Panc1 (cell line): ENCODE measurements around the gene NCAM2. TPM values are rescaled to one million over a fixed set of nuclear protein-coding genes. Genes with fewer than 3 reads are reported as not detected.

ENCODE experiments used
- ATAC-seq: fragments of 200-7000 bp; cut with Tn5 transposase; 2 replicates; pipeline ENCODE4 v1.9.1; 2020; ENCODE audit warnings: mild to moderate bottlenecking, moderate library complexity
- BruUV-seq: library from RNA; stranded (reverse); fragments of 400-500 nt; replicated peaks from 2 replicates; lab custom pipeline; 2021; lab: Mats Ljungman, UMichigan
- CTCF ChIA-PET: fragments of 300-600 bp; sonication (Branson Sonifier 250); formaldehyde crosslinking; loops from one replicate; lab custom pipeline; 2022; ENCODE audit warnings: antibody characterized with exemption; lab: Charles Lee
- POLR2A ChIA-PET: fragments of 300-600 bp; sonication (Branson Sonifier 250); formaldehyde crosslinking; loops from one replicate; lab custom pipeline; 2022; ENCODE audit warnings: antibody characterized with exemption; lab: Charles Lee
- DNase-seq: peaks from one replicate; pipeline ENCODE4 v3.0.0-alpha.2; 2010; ENCODE audit warnings: low read depth, low spot score
- H3K27ac ChIP-seq: 2 replicates; pipeline ENCODE4 v1.5.1; 2011; ENCODE audit warnings: mild to moderate bottlenecking, low read length, inconsistent platforms
- H3K27me3 ChIP-seq: fragments of 200-500 bp; sonication (Bioruptor generic); 2 replicates; pipeline ENCODE4 v1.6.0; 2014; ENCODE audit warnings: low read length, inconsistent platforms; ENCODE audit not compliant: control insufficient read depth, insufficient read depth
- H3K36me3 ChIP-seq: fragments of 200-500 bp; sonication (Bioruptor generic); 2 replicates; pipeline ENCODE4 v1.5.1; 2014; ENCODE audit warnings: inconsistent platforms, mild to moderate bottlenecking, low read length, moderate library complexity; ENCODE audit not compliant: control insufficient read depth, insufficient read depth
- H3K4me1 ChIP-seq: 2 replicates; pipeline ENCODE4 v1.5.1; 2011; ENCODE audit warnings: inconsistent platforms, mild to moderate bottlenecking, low read length, moderate library complexity; ENCODE audit not compliant: control insufficient read depth, insufficient read depth
- H3K4me3 ChIP-seq, 2 experiments: 2 replicates each; pipeline ENCODE4 v1.5.1; 2011 to 2012; ENCODE audit warnings: low read depth in 2 of 2, low read length in 2 of 2, mild to moderate bottlenecking in 2 of 2, inconsistent platforms in 1 of 2, moderate library complexity in 1 of 2
- H3K9me3 ChIP-seq: fragments of 200-500 bp; sonication (Bioruptor generic); 2 replicates; pipeline ENCODE4 v1.5.1; 2014; ENCODE audit warnings: low read depth, mild to moderate bottlenecking, inconsistent platforms, low read length, moderate library complexity; ENCODE audit not compliant: control insufficient read depth, insufficient read depth
- CTCF ChIP-seq: fragments of 450-650 bp; IDR thresholded peaks from 2 replicates; pipeline ENCODE4 v1.5.1; 2017; ENCODE audit warnings: mild to moderate bottlenecking
- POLR2AphosphoS5 ChIP-seq: IDR thresholded peaks from 2 replicates; pipeline ENCODE4 v1.6.1; 2012; ENCODE audit warnings: mild to moderate bottlenecking, low read depth, low read length, moderate library complexity
- REST ChIP-seq, 2 experiments: IDR thresholded peaks; 2 replicates each; pipeline ENCODE4 v1.6.1; 2011 to 2012; ENCODE audit warnings: low read depth in 2 of 2, control low read depth in 1 of 2, low read length in 1 of 2, mild to moderate bottlenecking in 1 of 2, moderate library complexity in 1 of 2; ENCODE audit not compliant: insufficient read depth in 1 of 2
- SIN3A ChIP-seq: IDR thresholded peaks from 2 replicates; pipeline ENCODE4 v1.6.1; 2012; ENCODE audit warnings: low read depth, mild to moderate bottlenecking, low read length, moderate library complexity, borderline replicate concordance; ENCODE audit not compliant: insufficient read depth
- TCF7L2 ChIP-seq: IDR thresholded peaks from 2 replicates; pipeline ENCODE4 v1.6.1; 2011; ENCODE audit warnings: mild to moderate bottlenecking, low read depth, low read length, inconsistent platforms
- in situ Hi-C: cut with HindIII; loops from 2 replicates; pipeline ENCODE4 v1.10.0; 2016; ENCODE audit warnings: low sequenced_read_pairs, low pct_unique_long_range_greater_than_20kb
- intact Hi-C: fragments of 100-400 bp; cut with micrococcal nuclease; formaldehyde crosslinking; loops from one replicate; pipeline ENCODE4 v1.10.0; 2022; ENCODE audit not compliant: unreplicated experiment
- total RNA-seq: library from RNA; stranded (reverse); gene quantifications from one replicate; pipeline ENCODE4 v1.2.1, GENCODE V29; 2021; ENCODE audit not compliant: unreplicated experiment

Gene NCAM2
- total RNA-seq, 1 experiment from 2014 or later = 2.2 TPM

- Histone ChIP-seq H3K9me3 (no peaks in the 10 kb centered on the region), H3K4me1 (no peaks in the 10 kb centered on the region), H3K4me3 (no peak overlapping the region), H3K36me3 (no peaks in the 10 kb centered on the region), H3K27ac (no peak overlapping the region), H3K27me3 (no peaks in the 10 kb centered on the region)
- no TSS peak for BruUV-seq
- in situ Hi-C loops (no loop called here), intact Hi-C loops (no loop called here)
- DNase-seq (no peak), ATAC-seq (no peak)
- ChIA-PET CTCF (no interaction called here), POLR2A (no interaction called here)
- no peak for TF ChIP-seq TCF7L2
- no peak for TF ChIP-seq SIN3A
- TF ChIP-seq CTCF = no peak
- no peak for TF ChIP-seq POLR2AphosphoS5
- TF ChIP-seq REST (IDR thresholded peaks at IDR 0.05; ENCODE audit: insufficient read depth in 1 of 2, low read depth in 2 of 2, low read length in 1 of 2) = no peak
These were observed 206.3 kb downstream of the NCAM2 start for GRCh38 chr21:21204366-21204996.

GRCh38 chr21:21205604-21206003 lies 207.4 kb downstream of the NCAM2 start:
- ChIA-PET POLR2A (no interaction called here), CTCF (no interaction called here)
- intact Hi-C loops = no loop called here
- Histone ChIP-seq H3K36me3 (no peaks in the 10 kb centered on the region), H3K27me3 (no peaks in the 10 kb centered on the region), H3K9me3 (no peaks in the 10 kb centered on the region), H3K4me1 (no peaks in the 10 kb centered on the region), H3K27ac (no peak overlapping the region), H3K4me3 (no peak overlapping the region)
- TF ChIP-seq POLR2AphosphoS5 (no peak), SIN3A (no peak), REST (IDR thresholded peaks at IDR 0.05; ENCODE audit: insufficient read depth in 1 of 2, low read depth in 2 of 2, low read length in 1 of 2) (no peak), TCF7L2 (no peak), CTCF (no peak)
- in situ Hi-C loops = no loop called here
- DNase-seq (no peak), ATAC-seq (no peak)
- no TSS peak for BruUV-seq
